Glutamatergic neuron (in vitro differentiated cells): Measurements from ENCODE around the gene WNT7B. TPM values are rescaled to one million over a fixed set of nuclear protein-coding genes. Genes with fewer than 3 reads are reported as not detected.

Source experiments
- DNase-seq: peaks from one replicate; pipeline ENCODE4 v3.0.0; 2022
- H3K27ac Mint-ChIP-seq: one replicate; pipeline ENCODE4 v1.8.0; 2020; ENCODE audit warnings: mild to moderate bottlenecking, mixed read lengths, inconsistent platforms; ENCODE audit not compliant: unreplicated experiment
- H3K27me3 Mint-ChIP-seq: one replicate; pipeline ENCODE4 v1.8.0; 2020; ENCODE audit warnings: mild to moderate bottlenecking, moderate library complexity, mixed read lengths, inconsistent platforms; ENCODE audit not compliant: unreplicated experiment
- H3K36me3 Mint-ChIP-seq: one replicate; pipeline ENCODE4 v1.8.0; 2020; ENCODE audit warnings: mild to moderate bottlenecking, mixed read lengths, inconsistent platforms; ENCODE audit not compliant: unreplicated experiment
- H3K4me1 Mint-ChIP-seq: one replicate; pipeline ENCODE4 v1.8.0; 2020; ENCODE audit warnings: mild to moderate bottlenecking, low read depth, mixed read lengths, inconsistent platforms; ENCODE audit not compliant: unreplicated experiment
- H3K4me3 Mint-ChIP-seq: one replicate; pipeline ENCODE4 v1.8.0; 2020; ENCODE audit warnings: mild to moderate bottlenecking, mixed read lengths, inconsistent platforms; ENCODE audit not compliant: unreplicated experiment
- H3K9me3 Mint-ChIP-seq: one replicate; pipeline ENCODE4 v1.8.0; 2020; ENCODE audit warnings: mild to moderate bottlenecking, moderate library complexity, mixed read lengths, inconsistent platforms; ENCODE audit not compliant: unreplicated experiment
- CTCF ChIP-seq: fragments of 200-600 bp; sonication (generic); IDR thresholded peaks from one replicate; pipeline ENCODE4 v1.5.0; 2021; ENCODE audit not compliant: partially characterized antibody, unreplicated experiment
- total RNA-seq: library from RNA; stranded (reverse); fragmentation: NEBNext Ultra II Directional; extraction: Animal tissue kit (Norgen Biotek cat#: 25700); gene quantifications from one replicate; pipeline ENCODE4 v1.2.1, GENCODE V29; 2021; ENCODE audit not compliant: unreplicated experiment

Gene WNT7B
- total RNA-seq, 1 donor from 2014 or later = 0.37 TPM

DNA sequence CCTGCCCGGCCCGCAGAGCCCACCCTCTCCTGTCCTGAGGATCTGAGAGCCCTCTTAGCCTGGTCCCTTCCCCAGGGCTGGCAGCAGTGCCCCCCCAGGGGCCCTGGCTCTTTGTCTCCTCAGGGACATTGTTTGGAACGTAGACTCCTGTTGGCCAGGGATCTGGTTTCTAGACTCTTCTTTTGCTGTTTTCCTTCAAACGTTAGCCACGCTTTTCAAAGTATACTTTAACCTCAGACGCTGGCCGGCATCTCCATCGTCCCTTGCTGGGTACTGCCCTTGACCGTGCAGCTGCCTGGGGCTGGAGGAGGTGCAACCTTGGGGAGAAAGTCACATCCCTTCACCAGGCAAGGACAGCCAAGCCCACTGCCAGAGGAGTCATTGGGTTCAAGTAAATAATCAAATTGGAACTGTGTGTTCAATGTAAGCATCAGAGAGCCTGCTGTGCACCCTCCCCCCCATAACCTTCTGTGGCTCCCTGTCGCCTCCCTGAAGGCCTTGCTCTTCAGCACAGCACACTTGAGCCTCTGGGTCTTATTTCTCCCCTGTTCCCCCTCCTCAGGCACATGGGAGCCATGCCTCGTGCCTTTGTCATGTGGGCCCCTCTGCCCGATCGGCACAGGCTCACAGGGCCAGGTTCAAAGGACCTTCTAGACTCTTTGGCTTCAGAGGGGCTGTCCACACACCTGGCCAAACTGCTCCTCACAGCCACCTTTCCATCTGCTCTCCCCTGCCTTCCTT lies 21.8 kb upstream of the WNT7B start:
- no peaks in the 10 kb centered on the region for H3K36me3 Mint-ChIP-seq
- H3K27ac Mint-ChIP-seq = no peak overlapping the region
- TF ChIP-seq CTCF = no peak
- peaks cover 2% of the 10 kb centered on the region for H3K9me3 Mint-ChIP-seq
- H3K4me3 Mint-ChIP-seq = no peak overlapping the region
- no peaks in the 10 kb centered on the region for H3K4me1 Mint-ChIP-seq
- no peak for DNase-seq
- peaks cover 9% of the 10 kb centered on the region for H3K27me3 Mint-ChIP-seq

DNA sequence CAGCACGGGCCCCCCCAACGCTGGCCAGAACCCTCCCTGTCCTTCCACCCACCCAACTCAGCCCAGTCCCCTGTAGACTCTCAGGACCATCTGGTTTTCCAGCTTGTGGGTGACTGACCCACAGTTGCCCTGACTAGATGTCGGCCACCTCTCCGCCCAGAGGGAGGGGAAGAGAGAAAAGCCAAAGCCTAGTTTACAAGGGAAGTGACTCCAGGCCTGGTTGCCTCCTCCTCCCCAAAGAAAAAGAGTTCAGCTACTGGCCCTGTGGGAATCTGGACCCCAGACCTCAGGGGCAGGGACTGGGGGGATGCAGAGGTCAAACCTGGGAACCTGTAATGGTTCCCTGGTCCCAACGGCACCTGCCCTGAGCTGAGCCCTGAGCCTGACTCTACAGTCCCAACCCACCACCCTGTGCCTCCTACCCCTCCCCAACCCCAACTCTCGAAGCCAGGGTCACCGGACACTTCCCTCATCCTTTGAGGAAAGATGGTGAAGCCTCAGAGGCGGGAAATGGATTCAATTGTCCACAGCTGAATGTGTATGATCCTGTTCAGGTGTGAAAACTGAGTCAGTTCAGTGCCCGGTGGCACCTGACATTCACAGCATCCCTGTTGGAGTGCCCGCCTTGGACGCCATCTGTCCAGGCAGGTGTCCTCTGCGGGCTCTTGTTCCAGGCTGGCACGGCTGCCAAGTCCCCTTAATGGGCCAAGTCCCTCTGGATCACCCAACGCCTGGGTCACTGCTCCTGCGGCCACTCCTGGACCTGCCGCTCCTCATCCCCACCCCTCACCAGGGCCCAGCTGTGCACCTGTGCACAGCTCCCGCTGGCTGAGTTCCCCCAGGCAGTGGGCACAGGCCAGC lies 21.0 kb upstream of the WNT7B start:
- peaks cover 9% of the 10 kb centered on the region for H3K27me3 Mint-ChIP-seq
- peaks cover 2% of the 10 kb centered on the region for H3K9me3 Mint-ChIP-seq
- TF ChIP-seq CTCF = no peak
- no peaks in the 10 kb centered on the region for H3K4me1 Mint-ChIP-seq
- no peak overlapping the region for H3K4me3 Mint-ChIP-seq
- H3K36me3 Mint-ChIP-seq = no peaks in the 10 kb centered on the region
- no peak for DNase-seq
- no peak overlapping the region for H3K27ac Mint-ChIP-seq

DNA sequence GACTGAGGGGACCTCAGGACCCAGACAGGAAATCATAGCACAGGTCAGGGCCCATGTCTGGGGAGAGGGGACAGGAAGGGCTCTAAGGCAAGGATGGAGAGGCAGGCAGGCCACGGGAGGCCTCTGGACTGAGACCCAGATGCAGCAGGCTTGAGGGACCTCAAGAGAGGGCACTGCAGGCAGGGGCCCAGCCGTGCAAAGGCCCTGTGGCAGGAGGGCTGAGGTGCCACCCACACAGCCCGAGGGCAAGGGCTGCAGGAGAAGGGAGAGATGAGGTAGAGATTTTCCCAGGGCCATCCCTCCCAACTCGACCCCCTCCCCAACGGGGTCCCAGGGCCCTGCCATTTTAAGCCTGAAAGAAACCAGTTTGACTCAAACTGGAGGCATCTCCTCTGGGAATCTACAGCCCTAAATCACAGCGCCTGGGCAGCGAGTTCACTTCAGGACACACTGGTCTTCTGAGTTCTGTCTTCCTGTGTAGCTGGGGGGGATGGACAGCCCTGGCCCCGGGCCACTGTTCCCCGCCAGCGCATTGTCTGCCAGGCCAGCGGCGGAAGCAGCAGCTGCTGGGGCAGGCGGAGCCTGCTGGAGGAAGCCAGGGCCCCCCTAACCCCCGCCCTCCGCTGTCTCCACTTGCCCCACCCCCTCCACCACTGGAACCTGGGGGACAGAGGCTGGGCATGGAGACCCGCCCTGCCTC lies 20.3 kb upstream of the WNT7B start:
- TF ChIP-seq CTCF = no peak
- H3K27me3 Mint-ChIP-seq = peaks cover 12% of the 10 kb centered on the region
- H3K9me3 Mint-ChIP-seq = peaks cover 2% of the 10 kb centered on the region
- no peak overlapping the region for H3K27ac Mint-ChIP-seq
- no peaks in the 10 kb centered on the region for H3K4me1 Mint-ChIP-seq
- no peak overlapping the region for H3K4me3 Mint-ChIP-seq
- H3K36me3 Mint-ChIP-seq = no peaks in the 10 kb centered on the region
- no peak for DNase-seq

- Mint-ChIP-seq H3K27ac (no peak overlapping the region), H3K4me3 (no peak overlapping the region), H3K4me1 (no peaks in the 10 kb centered on the region), H3K27me3 (peaks cover 15% of the 10 kb centered on the region), H3K36me3 (no peaks in the 10 kb centered on the region), H3K9me3 (peaks cover 2% of the 10 kb centered on the region)
- DNase-seq = no peak
- no peak for TF ChIP-seq CTCF
Measured at GRCh38 chr22:45996241-45997076, 19.5 kb upstream of the WNT7B start.
